NOMO-1 (cell line): ENCODE data around the gene GPR37L1.

Source experiments
- DNase-seq, 2 experiments: peaks; one replicate each; lab custom pipeline; 2025; ENCODE audit not compliant: unreplicated experiment in 2 of 2; lab: John Stamatoyannopoulos, UW

GPR37L1 gene

DNA sequence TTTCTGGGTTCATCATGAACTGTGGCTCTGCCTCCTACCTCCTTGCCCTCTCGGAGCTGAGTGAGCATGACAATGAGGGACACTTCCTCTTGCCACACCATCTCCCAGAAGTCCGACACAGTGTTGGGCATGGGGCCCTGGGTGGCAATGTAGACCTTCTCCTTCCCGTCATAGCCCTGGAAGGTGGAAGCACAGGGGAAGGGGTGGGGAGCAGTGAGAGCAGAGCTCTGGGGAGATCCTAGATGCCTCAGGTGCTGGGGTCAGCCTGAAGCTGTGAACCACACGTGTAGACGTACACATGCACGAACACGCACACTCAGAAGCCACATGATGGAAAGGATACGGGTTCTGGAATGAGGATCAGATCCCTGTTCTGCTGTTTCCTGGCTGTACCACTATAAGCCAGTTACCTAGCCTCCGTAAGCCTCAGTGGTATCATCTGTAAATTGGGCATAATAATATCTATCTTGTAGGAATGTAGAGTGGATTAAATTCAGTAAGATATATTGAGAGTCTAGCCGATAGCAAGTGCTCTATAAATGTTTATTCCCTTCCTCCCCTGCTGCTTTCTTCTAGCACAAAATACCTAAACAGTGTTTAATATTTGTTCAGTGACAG is 31.5 kb downstream of the GPR37L1 start:
- no peak for DNase-seq

DNA sequence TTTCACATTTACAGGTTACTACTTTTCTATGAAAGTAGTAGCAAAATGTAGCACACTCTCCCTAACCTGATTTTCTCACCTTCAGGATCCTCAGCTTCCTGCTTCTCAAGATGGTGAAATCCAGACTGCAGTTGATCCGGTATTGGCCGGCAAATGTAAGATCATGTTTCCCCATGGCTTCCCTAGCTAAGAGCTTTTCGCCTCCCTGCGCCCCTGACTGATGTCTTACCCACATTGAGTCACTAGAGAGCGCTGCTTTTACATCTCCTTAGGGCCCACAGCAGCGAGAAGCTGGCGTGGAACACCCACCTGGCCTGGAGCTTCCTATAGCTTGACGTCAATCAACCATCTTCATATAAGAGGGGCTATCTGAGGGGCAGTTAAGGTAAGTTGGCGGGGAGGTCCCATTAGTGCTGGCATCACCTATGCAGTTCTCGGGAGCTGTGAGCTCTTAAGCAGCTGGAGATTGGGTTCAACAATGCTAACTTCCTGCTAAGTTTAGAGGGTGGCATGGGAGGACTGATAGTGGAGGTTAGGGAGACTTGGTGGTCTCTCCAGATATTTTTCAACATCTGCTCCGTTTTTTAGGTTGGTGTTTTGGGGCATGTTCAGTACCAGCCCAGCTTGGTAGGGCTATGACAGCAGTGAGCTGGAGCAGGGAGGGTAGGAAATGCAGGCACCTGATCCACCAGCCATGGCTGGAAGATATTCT is 32.2 kb downstream of the GPR37L1 start:
- peak in 1 of 2 experiments; percentile 31 for DNase-seq

DNA sequence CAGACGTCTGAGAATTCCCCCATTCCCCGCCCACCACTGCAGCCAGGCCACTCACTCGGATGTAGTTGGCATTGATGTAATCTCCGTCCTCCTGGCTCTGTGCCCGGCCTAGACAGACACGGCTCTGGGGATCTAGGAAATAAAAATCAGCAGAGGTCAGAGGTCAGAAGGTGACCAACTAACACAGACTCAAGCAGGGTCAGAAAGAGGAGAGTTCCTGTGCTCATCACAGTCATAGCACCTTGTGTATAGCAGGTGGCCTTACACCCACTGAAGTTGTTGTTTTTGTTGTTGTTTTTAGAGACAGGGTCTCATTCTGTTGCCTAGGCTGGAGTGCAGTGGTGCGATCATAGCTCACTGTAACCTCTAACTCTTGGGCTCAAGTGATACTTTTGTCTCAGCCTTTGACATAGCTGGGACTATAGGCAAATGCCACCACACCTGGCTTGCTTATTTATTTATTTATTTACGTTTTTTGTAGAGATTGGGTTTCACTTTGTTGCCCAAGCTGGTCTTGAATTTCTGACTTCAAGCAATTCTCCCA is 32.8 kb downstream of the GPR37L1 start:
- DNase-seq, result no peak

DNA sequence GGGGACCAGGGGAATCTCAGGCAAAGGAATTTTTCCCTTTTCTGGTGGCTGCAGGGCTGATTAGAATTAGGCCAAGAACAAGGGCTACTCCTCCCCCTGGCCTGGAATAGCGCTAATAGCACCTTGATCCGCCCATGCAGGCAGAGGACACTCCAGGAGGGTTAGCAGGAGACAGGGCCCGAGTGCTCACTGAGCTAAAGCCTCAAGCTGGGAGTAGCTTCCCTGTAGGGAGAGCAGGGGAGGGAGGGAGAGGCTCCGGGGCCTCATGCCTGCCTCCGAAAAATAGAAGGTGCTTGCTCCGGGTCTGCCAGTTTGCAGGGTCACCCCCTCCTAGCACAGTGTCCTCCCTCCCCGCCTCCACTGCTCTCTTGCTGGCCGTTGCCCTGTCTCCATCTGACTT is 33.9 kb downstream of the GPR37L1 start:
- no peak for DNase-seq

DNA sequence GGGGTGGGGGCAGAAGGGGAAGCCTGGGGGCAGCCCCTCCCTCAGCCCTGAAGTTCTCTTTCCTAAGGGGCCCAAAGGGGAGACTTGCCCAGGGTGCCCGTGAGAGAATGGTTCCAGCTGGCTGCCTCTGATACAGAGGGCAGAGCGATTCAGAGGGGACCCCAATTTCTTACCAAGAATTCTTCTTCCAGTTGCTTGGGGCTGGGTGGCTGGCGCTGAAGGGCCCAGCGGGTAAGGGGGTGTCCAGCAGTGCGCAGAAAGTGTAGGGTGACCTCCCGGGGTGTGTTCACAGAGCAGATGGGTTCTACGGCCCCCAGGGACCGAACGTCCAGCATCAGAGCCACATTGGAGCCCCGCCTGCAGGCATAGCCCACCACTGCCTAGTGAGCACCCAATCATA is 35.2 kb downstream of the GPR37L1 start:
- DNase-seq, result no peak

DNA sequence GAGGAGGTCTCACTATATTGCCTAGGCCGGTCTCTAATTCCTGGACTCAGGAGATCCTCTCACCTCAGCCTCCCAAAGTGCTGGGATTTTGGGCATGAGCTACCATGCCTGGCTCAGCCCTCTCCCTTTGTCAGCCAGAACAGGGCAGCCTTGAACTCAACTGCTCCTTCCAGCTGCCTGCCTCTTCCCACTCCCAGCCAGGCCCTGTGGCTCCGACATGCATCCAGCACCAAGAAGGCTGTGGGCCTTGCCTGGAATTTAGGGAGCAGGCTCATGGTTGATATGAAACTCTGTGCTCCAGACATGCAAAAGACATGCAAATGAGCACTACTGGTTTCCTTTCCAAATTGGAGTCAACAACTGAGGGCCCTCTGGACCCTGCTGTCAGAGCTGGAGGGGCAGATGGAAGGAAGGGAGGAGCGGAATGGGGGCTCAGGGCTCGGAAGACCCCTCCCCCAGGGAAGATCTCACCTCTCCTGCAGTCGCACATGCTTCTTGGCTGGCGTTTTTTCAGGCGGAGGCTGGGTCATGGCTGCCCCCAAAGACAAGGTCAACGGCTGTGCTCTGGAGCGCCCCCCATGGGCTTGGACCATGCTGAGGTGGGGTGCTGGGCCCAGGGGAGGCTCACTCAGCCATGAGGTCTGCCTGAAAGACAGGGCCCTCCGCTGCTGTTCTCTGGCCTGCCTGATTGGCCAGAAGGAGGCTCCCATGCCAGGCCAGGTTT is 36.3 kb downstream of the GPR37L1 start:
- DNase-seq, result peak; percentile 17 to 47

DNA sequence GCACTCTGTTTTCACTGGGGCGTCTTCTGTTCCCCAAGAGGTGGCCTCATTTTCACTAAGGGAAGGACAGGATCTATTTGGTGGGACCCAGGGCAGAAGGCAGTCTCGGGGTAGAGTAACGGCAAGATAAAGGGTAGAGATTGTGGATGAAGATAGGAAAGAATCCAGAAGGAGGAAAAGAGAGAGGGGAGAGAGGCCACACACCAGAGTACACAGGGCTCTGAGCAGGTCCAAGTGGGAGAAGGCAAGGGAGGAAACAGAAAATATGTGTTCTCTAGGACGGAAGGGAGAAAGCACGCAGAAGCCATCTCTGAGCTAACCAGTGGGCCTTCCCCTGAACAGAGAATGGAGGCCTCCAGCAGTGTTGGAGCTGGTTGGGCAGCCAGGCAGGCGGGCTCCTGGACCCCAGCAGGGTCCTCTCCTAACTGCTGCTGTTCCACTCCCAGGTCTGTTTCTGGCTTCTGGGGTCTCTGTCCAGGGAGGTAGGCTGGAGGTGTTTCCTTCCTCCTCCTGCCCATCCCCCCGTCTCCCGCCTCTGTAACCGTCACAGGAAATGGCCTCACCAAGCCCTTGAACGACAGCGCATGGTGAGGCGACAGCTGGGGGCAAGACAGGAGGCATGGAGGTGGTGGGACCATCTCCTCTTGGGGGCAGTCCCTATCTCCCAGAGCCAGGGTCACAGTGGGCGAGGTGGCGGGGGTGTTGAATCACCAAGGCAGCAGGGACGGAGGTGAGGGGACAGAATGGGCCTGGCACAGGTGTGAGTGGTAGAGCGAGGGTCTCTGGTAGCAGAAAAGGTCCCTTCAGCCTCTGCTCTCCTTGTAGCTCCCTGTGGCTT is 37.0 kb downstream of the GPR37L1 start:
- peak; percentile 58 to 67 for DNase-seq

DNA sequence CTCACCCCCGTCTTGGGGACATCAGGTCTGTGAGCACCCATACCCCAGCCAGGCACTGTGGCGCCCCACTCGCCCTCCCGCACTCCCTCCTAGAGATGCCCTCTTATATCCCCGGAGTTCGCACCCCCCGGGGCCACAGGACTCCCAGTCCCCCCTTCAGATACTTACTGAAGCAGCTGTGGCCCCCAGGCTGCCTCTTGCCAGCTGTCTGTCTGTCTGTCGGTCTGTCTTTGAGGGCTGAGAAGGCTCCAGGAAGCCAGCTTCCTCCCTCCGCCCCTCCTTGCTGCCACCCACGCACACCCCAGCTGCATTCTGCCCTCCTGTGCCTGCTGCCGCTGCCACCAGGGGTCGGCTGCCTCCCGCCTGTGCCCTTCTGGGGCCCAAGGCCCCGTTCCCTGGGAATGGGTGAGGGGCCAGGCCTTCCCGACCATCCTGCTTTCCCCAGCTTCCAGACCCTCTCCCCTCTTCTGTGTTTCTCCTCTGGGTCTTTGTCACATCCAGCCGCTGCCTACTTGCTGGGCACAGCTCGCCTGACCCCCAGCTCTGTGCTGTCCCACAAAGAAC is 37.7 kb downstream of the GPR37L1 start, which contains the start of gene PTPN7:
TSS of gene PTPN7 (minus strand) at position 226 of the 564 bp plus-strand sequence. CDS start 1,200 bp downstream, outside the sequence.
- peak; percentile 81 to 88 for DNase-seq

DNA sequence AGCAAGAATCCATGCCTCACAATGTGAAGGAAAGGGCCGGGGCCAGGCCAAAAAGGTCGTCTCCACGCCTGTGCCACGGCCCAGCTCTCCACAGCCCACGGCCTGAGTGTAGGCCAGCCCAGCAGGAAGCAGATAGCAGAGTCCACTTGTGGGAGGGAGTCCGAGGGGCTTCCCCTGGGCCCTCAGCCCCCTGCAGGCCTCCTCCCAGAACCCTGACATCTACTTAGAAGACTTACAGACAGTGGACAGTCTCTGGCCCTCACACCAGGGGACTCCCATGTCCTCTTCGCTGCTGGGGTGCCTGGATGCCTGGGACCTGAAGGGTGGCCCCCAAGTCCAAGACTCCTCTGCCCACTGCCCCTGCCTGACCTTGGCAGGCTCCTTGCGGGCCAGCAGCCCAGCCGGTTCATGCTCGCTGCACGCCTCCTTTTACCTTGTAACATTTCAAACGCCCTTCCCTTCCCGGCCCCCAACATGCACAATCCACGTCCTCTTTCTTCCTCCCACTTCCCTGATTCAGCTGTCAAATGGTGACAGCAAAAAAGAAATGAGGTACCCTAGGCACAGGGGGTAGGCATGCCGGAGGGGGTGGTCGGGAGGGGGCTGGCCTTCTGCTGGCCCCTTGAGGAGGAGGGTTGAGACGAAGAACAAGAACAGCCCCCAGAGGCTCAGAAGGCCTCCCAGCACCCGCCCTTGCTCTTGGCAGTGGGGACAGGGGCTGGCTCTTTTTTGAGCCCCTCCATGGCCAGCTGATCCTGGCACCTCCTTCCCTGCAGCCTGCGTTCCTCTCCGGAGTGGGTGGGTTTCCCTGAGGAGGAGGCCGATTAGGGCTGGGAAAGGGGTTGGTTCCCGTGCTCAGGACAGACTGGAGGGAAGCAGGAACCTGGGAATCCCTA is 38.7 kb downstream of the GPR37L1 start:
- DNase-seq, result peak; percentile 22 to 41

DNA sequence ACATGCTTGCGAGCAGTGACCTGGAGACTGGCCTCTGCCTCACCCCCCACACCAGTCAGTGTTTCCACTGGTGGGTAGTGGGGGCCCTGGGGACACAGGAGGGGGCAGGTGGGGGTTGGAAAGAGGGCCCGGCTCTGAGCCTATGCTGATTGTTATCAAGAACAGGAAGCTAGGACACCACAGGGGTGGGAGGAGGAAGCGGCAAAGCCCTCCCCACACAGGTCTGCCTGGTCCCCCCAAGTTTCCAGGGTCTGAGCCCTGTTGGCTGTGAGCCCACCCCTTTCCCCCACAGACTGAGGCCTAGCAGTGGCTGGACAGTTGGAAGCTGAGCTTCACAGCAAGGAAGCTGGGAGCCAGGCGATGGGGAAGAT is 39.3 kb downstream of the GPR37L1 start:
- DNase-seq, result peak; percentile 37 to 66

DNA sequence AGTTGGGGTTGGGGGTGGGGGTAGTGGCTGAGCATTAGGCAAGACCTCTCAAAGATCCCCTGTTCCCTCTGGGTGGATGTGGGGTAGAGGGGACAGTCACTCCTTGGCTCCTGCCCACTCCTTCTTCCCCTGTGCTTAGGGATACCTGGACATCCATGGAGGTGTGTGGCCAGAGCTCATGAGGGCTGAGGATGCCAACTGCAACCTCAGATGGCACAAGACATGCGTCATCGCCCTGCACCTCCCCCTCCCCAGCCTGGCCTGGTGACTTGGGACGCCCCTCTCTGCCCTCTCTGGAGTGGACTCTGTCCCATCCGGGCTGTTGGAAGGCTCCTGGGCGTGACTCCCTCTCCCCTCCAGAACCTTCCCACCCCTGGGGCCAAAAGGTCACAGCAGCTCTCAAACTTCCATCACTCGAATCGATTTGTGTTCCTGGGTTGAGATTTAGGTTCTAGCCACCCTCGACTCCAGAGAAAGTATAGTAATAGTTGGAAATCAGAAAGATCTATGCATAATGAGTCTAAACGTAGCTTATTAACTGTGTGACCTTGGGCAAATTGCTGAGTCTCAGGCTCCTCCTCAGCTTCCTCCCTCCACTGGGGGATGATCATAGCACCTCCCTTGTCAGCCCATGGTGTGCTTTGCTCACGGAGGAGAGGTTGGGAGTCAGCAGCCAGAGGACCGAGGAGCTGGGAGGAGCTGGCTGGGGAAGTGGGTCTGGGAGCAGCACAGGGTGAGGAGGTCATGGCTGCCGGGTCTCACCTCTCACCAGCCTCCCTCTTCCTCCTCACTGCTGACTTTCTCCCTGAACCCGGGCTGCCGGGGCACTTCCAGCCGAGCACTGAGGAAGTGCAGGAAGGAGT is 39.9 kb downstream of the GPR37L1 start:
- peak in 1 of 2 experiments; percentile 31 for DNase-seq

DNA sequence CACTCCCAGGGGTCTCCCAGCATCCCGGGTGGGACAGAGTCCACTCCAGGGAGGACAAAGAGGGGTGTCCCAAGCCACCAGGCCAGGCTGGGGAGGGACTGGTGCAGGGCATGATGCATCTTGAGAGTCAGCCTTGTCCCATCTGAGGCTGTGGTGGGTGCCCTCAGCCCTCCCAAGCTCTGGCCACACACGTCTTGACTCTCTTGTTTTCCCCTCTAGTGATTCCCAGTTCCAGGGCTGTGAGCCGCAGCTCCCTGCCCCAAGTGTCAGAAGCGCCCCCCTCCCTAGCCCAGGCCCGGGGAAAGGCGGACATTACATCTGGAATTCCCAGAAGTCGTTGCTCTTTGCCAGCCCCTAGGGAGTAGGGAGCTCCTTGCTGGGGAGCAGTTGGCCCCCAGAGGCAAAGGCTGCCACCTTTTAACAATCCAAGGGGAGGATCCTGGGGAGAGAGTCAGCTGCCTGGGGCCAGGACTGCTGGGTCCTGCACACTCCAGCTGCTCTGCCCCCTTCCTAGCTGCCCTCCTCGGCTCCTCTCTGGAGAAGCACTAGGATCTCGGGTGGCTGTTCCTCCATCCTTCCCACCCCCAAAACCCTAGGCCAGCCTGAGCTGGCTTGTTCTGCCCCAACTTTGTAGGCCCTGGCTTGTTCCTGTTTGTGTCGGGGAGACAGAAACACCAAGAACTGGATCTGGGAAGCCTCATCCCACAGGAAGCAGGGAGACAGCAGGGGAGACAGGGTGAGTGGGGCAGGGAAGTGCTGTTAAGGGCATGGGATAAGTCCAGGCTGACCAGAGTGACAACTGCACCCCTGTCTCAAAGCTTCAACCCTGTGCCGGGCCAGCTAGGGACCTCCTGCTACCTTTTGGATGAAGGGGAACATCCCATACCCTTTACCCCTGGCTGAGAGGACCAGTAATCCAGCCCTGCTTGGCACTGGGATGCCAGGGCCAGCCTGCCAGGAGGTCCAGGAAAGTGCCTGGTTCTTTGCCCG is 40.9 kb downstream of the GPR37L1 start:
- DNase-seq, result no peak

DNA sequence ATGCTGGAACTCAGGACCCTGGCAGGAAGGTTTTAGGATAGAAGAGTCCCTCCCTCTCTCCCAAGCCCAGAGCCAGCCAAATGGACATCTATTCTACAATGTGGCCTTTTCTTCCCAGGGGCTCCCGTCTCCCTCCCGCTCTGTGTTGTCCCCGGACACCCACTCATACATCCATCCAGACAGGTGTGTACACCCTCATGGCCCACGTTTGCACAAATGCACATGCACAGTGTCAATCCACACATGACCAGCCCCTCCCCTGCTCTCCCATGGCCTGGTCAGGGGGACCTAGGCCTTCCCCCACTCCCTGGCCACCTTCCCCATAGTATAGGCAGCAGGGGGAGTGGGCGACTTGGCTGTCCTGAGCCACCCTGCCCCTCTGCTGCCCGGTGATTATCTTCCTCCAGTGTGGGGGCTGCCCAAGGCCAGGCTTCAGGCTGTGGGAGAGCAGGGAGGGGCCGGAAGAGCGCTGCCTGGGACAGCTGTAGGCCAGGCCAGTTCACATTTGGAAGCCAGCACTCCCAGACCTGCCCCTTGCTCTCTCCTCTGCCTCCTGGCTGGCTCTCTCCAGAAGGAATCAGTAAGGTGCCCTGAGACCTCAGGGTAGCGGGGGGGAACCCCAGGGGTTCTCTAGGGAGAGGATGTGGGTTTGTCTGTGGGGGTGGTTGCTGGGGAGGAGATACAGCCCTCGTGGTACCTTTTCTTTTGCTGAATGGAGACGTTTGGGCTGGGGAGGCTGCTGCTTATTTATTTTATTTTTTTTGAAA is 41.7 kb downstream of the GPR37L1 start:
- no peak for DNase-seq

DNA sequence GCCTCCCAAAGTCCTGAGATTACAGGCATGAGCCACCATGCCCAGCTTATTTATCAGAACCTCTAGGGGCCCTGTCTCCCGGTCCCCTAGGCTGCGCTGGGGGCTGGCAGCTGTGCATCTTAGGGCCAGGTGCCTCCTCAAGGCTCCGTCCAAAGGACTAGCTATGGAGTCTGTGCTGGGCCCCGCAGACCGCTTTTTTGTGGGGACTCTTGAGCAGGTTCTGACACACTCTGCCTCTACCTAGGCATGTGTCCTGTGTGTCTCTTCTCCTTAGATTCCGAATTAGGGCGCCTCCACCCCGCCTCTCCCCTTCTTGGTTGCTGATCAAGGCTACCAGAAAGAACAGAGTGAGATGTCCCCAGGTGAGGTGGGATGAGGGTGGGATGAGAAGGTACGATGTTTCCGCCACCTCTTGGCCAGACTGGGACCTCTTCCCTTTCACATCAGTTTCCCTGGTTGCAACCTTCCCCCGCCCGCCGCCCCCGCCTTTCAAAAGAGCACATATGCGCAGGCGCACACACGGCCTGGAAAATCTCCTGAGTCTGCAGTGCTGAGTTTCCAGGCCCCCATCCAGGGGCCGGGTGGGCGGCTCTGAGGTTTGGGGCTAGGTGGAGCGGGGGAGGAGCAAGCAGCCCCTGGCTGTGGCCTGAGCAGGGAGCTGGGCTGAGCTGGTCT is 42.7 kb downstream of the GPR37L1 start:
- no peak for DNase-seq

DNA sequence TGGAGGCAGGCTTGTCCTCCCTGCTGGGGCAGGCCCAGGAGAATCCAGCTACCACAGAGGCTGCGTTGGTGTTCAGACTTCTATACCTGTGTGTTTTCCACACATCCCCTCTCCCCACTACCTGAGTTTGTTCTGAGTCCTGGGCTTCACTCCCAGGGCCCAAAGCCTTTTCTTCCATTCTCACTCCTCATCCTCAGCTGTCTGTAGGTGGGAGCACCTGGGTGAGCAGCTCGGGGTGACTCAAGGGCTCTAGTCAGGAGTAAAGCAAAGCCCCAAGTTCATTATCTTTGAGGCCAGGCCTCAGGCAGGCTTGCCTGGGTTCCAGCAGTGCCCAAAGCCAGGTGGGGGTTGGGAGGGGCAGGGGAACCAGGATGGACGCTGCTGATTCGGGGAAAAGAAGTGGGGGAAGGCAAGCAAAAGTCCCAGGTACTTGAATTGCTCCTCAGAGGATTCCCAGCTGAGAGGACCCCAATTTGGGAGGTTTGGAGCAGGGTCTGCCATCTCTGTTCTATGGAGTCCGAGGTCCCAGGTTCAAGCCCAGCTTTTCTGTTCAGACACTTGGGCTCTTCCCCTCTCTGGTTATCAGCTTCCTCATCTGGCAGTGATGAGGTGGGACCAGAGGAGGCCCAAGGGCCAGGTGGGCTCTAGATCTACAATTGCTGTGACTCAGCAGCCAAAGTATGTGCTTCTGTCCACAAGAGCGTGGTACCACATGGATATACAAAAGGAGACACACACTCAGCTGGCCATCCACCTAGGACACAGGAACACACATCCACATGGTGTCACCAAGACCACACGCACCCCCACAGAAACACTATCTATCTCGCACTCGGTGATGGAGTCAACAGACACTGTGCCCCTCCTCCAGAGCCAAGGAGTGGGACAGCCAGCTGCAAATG is 43.5 kb downstream of the GPR37L1 start:
- no peak for DNase-seq
